ENCODE results near the gene TMEM98. TPM values are rescaled to one million over a fixed set of nuclear protein-coding genes. Genes with fewer than 3 reads are reported as not detected.
"Not testable (repeated sequence)": the region's sequence is repeated elsewhere in the genome, so short reads cannot be mapped to it uniquely, and the experiment has no call there.

The TMEM98 gene
- total and polyA plus RNA-seq, 11 donors, result 5.7 to 35.8 (median 13.3) TPM

DNA sequence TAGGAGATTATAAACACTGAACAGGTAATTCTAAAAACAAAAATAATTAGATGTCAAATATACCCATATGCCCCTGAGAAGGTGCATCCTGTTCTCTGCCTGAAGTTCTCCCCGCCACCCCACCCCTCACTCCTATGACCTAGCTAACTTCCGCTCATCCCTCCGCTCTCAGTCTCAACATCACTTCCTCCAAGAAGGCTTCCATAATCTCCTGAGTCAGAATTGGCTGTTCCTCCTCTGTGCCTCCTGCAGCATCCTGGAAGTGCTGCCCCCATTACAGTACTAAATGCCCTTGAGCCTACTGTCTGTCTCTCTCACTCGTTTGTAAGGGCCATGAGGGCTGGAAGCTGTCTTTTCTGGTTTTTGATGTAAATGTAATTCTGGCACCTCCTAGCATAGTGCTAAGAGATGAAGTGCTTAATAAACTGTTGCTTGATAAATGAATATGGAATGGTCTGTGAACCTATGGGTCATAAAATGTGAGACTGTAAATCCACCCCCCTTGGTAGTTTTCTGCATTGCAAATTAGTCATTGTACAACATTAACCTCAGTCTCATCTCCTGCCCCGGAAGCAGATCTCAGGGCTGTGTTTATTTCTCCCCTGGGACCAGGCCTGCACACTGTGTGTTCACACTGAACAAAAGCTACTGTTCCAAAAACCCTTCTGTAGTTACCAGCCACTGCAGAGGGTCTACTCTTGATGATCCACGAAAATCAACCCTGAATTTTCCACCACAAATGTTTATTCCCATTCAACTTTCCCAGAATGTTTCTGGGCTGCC lies 47.1 kb upstream of the TMEM98 start:
- TF ChIP-seq, protein P1, sequence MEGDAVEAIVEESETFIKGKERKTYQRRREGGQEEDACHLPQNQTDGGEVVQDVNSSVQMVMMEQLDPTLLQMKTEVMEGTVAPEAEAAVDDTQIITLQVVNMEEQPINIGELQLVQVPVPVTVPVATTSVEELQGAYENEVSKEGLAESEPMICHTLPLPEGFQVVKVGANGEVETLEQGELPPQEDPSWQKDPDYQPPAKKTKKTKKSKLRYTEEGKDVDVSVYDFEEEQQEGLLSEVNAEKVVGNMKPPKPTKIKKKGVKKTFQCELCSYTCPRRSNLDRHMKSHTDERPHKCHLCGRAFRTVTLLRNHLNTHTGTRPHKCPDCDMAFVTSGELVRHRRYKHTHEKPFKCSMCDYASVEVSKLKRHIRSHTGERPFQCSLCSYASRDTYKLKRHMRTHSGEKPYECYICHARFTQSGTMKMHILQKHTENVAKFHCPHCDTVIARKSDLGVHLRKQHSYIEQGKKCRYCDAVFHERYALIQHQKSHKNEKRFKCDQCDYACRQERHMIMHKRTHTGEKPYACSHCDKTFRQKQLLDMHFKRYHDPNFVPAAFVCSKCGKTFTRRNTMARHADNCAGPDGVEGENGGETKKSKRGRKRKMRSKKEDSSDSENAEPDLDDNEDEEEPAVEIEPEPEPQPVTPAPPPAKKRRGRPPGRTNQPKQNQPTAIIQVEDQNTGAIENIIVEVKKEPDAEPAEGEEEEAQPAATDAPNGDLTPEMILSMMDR (IDR thresholded peaks at IDR 0.05), result no peak
- no peak for TF ChIP-seq POLR2A (IDR thresholded peaks at IDR 0.05)
- intact Hi-C loops (cut with DNase I), result no loop called here
- ATAC-seq, result no peak
- H3K27me3 ChIP-seq, result peaks cover 0 to 9% (median 0%) of the 10 kb centered on the region in 9 donors
- no peak overlapping the region for H3K4me3 ChIP-seq
- H3K9me3 ChIP-seq, result no peaks in the 10 kb centered on the region
- no peaks in the 10 kb centered on the region for H3K36me3 ChIP-seq
- no peak for DNase-seq
- 76 to 85% (median 81%) methylated on average over 6 of the region's 6 CpGs for WGBS, 4 donors
- no peak overlapping the region for H3K27ac ChIP-seq
- peaks cover 0 to 20% (median 8%) of the 10 kb centered on the region in 12 donors for H3K4me1 ChIP-seq

DNA sequence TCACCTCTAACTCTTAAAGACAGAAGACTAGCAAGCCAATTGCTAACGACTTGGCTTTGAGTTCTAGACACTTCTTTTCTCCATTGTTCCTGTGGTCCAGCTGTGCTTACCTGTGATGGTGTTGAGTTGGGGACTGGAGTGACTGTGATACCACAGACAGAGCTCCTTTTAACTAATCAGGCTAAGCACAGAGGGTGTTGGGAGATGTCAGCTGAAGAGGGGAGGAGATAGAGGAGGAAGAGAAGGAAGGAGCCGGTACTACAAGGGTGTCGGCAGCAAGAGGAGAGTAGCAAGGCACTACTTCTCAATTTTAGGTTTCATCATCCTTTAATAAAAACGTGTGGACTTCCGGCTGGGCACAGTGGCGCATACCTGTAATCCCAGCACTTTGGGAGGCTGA lies 45.9 kb upstream of the TMEM98 start:
- intact Hi-C loops (cut with DNase I), result no loop called here
- DNase-seq (no peak), ATAC-seq (no peak)
- no peak for TF ChIP-seq POLR2A (IDR thresholded peaks at IDR 0.05)
- TF ChIP-seq, protein P1 (IDR thresholded peaks at IDR 0.05), result no peak
- H3K36me3 ChIP-seq, result no peaks in the 10 kb centered on the region
- 53 to 75% (median 57%) methylated on average over 6 of the region's 6 CpGs for WGBS, 4 donors
- no peaks in the 10 kb centered on the region for H3K9me3 ChIP-seq
- peaks cover 0 to 13% (median 7%) of the 10 kb centered on the region in 12 donors for H3K4me1 ChIP-seq
- no peak overlapping the region for H3K4me3 ChIP-seq
- H3K27me3 ChIP-seq, result peaks cover 0 to 15% (median 0%) of the 10 kb centered on the region in 9 donors
- no peak overlapping the region for H3K27ac ChIP-seq

DNA sequence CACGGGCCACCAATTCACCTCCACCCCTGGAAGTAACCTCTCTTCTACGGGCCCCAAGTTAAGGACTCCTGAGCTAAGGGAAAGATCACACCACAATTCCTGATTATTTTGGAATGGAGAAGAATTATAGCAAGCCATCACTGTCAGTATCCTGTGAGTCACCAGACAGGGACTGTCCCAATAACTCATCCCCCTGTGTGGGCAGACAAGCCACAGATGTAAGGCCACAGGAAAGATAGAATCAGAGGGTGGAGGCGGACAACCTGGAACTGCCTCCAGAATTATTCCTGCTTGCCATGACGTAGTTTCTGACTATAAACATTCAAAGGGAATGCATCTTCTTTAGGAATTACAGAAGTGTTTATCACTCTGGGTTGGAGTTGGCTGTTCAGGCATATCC lies 45.2 kb upstream of the TMEM98 start:
- DNase-seq (no peak), ATAC-seq (no peak)
- peaks cover 0 to 8% (median 3%) of the 10 kb centered on the region in 12 donors for H3K4me1 ChIP-seq
- no peaks in the 10 kb centered on the region for H3K36me3 ChIP-seq
- H3K27ac ChIP-seq, result no peak overlapping the region
- H3K9me3 ChIP-seq, result no peaks in the 10 kb centered on the region
- intact Hi-C loops (cut with DNase I), result no loop called here
- whole genome bisulfite sequencing, 4 donors, result 80 to 89% (median 86%) methylated on average over 4 of the region's 4 CpGs
- TF ChIP-seq, protein P1 (IDR thresholded peaks at IDR 0.05), result no peak
- TF ChIP-seq POLR2A (IDR thresholded peaks at IDR 0.05), result no peak
- H3K27me3 ChIP-seq, result peaks cover 0 to 15% (median 0%) of the 10 kb centered on the region in 9 donors
- H3K4me3 ChIP-seq, result no peak overlapping the region

DNA sequence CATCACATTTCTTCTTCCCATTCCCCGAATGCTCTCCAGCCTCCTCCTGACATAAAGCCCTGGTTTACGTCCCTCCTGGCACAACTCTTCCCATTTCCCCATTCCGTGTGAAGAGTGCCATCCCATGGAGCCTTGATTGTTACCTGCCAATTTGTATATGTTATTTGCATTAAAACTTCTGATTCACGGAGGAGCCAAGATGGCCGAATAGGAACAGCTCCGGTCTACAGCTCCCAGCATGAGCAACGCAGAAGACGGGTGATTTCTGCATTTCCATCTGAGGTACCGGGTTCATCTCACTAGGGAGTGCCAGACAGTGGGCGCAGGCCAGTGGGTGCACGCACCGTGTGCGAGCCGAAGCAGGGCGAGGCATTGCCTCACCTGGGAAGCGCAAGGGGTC lies 41.0 kb upstream of the TMEM98 start:
- H3K4me1 ChIP-seq; H3K36me3 ChIP-seq; H3K4me3 ChIP-seq; H3K27ac ChIP-seq; H3K9me3 ChIP-seq; DNase-seq; ATAC-seq; intact Hi-C loops (cut with DNase I): not testable (repeated sequence)
- 91 to 97% (median 93%) methylated on average over 8 of the region's 16 CpGs for WGBS, 4 donors
- H3K27me3 ChIP-seq, result peaks cover 0 to 15% (median 0%) of the 10 kb centered on the region in 9 donors

DNA sequence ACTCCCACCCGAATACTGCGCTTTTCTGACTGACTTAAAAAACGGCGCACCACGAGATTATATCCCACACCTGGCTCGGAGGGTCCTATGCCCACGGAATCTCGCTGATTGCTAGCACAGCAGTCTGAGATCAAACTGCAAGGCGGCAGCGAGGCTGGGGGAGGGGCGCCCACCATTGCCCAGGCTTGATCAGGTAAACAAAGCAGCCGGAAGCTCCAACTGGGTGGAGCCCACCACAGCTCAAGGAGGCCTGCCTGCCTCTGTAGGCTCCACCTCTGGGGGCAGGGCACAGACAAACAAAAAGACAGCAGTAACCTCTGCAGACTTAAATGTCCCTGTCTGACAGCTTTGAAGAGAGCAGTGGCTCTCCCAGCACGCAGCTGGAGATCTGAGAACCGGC lies 40.5 kb upstream of the TMEM98 start:
- H3K4me1 ChIP-seq; H3K36me3 ChIP-seq; intact Hi-C loops (cut with DNase I); H3K4me3 ChIP-seq; H3K9me3 ChIP-seq; DNase-seq; H3K27ac ChIP-seq; ATAC-seq: not testable (repeated sequence)
- peaks cover 0 to 15% (median 0%) of the 10 kb centered on the region in 9 donors for H3K27me3 ChIP-seq
- 51 to 71% methylated on average over 4 of the region's 14 CpGs; no CpG with 5 or more reads in 2 of the 4 donors for WGBS, 4 donors
